GM10266 (cell line): ENCODE results near the gene ADGRA1.
"Not testable (repeated sequence)": the region's sequence is repeated elsewhere in the genome, so short reads cannot be mapped to it uniquely, and the experiment has no call there.

Experiments used
- DNase-seq: peaks from one replicate; pipeline ENCODE4 v3.0.0; 2012; ENCODE audit errors: extremely low spot score
- CTCF ChIP-seq: IDR thresholded peaks from 2 replicates; pipeline ENCODE4 v1.5.1; 2012; ENCODE audit warnings: mild to moderate bottlenecking, low read depth; ENCODE audit not compliant: control insufficient read depth, insufficient read depth; ENCODE audit errors: missing control alignments

ADGRA1 gene

DNA sequence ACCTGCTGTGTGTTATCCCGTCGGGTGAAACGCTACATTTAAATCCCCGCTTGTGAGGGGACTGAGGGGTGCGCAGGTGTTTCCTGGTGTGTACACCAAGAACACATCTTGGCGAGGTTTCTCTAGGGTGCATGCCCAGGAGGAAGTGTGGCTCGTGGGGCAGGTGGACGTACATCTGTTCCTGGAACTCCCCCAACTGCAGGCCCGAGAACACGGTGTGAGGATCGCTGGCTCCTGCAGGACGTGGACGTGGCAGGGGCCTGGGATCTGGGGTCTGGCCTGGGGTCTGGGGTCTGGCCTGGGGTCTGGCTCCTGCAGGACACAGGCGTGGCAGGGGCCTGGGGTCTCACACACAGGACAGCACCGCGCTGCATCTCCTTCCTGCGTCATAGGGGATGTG is 82.4 kb downstream of the ADGRA1 start:
- DNase-seq: no peak
- TF ChIP-seq CTCF: no peak

DNA sequence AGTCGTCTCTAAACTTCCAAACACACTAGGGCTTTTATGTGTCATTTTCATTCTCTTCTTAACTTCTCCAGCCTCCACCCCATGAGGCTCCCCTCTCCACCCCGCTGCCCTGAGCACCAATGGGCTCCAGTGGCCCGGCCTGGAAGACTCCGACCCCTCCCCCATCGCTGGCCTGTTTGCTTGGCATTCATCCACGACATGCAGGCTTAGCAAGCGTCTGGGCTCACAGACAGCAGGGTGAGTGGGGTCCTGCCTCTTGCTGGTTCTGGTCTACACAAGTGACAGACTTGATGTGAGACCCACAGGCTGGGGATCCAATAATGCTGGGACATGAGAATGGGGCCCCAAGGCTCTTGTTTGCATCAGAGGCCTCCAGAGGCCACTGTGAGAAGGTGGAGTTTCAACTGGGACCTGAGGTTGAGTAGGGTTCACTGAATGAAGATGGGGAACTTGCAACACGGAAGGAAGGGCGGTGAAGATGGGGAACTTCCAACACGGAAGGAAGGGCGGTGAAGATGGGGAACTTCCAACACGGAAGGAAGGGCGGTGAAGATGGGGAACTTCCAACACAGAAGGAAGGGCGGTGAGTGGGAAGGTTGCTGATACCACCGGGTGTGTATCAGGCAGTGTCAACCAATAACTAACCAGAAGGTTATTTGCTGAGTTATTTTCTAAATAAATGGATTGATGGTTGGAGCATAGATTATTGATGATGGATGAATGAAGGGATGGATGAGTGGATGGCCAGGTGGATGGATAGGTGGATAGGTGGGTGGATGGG is 86.3 kb downstream of the ADGRA1 start:
- no peak for DNase-seq
- TF ChIP-seq CTCF: no peak

DNA sequence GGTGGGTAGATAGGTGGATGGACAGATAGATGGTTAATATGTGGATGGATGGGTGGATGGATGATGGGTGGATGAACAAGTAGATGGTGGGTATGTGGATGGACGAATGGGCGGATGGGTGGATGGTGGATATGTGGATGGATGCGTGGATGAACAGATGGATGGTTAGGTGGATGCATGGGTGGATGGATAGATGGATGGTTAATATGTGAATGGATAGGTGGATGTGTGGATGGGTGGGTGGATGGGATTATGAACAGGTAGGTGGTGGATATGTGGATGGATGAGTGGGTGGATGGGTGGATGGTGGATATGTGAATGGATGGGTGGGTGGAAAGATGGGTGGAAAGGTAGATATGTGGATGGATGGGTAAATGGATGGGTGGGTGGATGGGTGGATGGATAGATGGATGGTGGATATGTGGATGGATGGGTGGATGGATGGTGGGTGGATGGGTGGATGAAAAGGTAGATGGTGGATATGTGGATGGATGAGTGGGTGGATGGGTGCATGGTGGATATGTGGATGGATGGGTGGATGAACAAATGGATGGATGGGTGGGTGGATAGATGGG is 87.1 kb downstream of the ADGRA1 start:
- no peak for TF ChIP-seq CTCF
- no peak for DNase-seq

DNA sequence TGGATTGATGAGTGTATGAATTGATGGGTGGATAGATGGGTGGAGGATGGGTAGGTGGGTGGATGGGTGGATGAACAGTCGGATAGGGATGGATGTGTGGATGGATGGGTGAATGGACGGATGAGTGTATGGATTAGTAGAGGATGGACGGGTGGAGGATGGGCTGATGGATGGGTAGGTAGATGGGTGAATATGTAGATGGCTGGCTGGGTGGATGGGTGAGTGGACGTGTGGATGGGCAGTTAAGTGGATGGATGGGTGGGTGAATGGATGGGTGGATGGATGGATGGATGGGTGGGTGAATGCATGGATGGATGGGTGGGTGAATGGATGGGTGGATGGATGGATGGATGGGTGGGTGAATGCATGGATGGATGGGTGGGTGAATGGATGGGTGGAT is 87.9 kb downstream of the ADGRA1 start:
- DNase-seq: not testable (repeated sequence)

DNA sequence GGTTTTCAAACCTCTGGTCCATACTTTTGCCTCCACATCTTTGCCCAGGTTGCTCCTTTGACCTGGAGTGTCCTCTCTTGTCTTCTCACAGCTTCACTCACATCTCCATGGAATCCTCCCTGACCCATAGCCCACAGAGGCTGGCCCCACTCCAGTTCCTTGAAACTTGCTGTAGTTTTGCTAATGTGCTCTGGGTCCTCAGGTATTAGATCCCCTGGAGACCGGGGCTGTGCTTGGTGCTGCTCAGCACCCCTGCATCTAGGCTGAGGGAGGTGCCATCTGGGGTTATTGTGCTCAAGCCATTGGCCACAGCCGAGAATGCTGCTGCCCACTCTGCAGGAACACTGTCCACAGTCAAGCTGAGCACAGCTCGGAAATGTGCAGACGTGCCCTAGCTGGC is 88.8 kb downstream of the ADGRA1 start:
- no peak for TF ChIP-seq CTCF
- DNase-seq: no peak

- no peak for DNase-seq
Observed at GRCh38 chr10:133177380-133178157, 89.8 kb downstream of the ADGRA1 start.

More at GRCh38 chr10:133177380-133178157, 89.8 kb downstream of the ADGRA1 start:
- TF ChIP-seq CTCF: no peak
